GM12873 (cell line): Measurements from ENCODE around the gene SIRPD.

Experiments
- TF ChIP-seq, protein P1 (sequence below): IDR thresholded peaks from 2 replicates; pipeline ENCODE4 v1.5.1; 2012; ENCODE audit warnings: low read depth, mild to moderate bottlenecking, moderate library complexity, low read length, control low read depth; ENCODE audit not compliant: insufficient read depth; ENCODE audit errors: missing control alignments

The SIRPD gene

DNA sequence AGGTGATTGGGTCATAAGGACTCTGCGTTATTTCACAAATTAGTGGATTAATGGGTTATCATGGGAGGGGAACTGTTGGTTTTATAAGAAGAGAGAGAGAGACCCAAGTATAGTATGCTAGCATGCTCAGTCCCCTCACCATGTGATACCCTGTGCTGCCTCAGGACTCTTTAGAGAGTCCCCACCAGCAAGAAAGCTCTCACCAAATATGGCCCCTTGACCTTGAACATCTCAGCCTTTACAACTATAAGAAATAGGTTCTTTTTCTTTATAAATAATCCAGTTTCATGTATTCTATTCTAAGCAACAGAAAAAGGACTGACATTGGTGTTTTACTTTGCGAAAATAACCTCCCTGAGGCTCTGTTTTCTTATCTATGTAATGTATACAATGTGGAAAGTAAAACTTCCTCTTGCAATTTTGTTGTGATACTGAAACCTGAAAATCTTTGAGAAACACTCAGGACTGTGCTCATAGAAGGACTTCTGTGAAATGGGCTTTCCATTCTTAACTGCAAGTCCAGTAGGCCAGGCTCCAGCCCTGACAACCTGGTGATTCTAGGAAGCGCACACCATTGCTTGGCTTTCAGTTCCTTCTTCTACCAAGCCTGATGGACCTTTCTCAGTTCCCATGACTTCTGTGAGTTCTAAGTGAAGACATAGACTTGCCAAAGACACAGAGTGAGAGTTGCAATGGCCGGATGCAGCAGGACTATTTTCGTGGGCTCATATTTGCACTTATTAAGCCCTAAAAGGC lies 21.9 kb downstream of the SIRPD start:
- TF ChIP-seq, protein P1, sequence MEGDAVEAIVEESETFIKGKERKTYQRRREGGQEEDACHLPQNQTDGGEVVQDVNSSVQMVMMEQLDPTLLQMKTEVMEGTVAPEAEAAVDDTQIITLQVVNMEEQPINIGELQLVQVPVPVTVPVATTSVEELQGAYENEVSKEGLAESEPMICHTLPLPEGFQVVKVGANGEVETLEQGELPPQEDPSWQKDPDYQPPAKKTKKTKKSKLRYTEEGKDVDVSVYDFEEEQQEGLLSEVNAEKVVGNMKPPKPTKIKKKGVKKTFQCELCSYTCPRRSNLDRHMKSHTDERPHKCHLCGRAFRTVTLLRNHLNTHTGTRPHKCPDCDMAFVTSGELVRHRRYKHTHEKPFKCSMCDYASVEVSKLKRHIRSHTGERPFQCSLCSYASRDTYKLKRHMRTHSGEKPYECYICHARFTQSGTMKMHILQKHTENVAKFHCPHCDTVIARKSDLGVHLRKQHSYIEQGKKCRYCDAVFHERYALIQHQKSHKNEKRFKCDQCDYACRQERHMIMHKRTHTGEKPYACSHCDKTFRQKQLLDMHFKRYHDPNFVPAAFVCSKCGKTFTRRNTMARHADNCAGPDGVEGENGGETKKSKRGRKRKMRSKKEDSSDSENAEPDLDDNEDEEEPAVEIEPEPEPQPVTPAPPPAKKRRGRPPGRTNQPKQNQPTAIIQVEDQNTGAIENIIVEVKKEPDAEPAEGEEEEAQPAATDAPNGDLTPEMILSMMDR: no peak

GRCh38 chr20:1534526-1534925 lies 23.0 kb downstream of the SIRPD start:
- TF ChIP-seq, protein P1: no peak

DNA sequence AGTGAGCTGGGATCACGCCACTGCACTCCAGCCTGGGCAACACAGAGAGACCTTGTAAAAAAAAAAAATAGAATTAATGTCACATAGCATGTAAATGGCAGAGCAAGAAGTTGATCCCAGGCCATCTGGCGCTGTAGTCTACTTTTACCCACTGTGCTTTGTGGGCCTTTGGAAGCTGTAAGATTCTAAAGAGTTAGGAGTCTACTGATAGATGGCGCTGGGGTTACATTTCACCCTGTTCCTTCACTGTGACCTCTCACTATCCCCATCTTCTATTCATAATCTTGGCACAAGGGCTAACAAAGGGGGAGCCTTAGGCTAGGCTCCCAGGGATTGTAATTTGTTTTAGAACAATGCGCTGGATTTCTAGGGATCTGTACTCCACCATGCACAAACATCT lies 24.4 kb downstream of the SIRPD start:
- TF ChIP-seq, protein P1: no peak

DNA sequence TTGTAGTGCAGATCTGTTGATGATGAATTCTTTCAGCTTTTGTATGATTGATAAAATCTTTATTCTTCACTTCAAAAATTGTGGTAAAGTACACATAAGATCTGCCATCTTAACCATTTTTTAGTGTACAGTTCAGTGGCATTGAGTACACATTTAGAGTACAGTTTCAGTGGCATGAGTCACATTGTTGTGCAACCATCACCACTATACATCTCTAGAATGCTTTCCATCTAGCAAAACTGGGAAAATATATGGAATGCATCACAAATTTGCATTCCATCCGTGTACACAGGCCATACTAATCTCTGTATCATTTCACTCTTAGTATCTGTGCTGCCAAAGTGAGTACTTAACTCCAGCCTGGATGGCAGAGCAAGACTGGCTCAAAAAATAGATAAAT lies 28.7 kb downstream of the SIRPD start:
- TF ChIP-seq, protein P1: no peak

GRCh38 chr20:1527923-1528322 lies 29.6 kb downstream of the SIRPD start:
- TF ChIP-seq, protein P1: no peak

DNA sequence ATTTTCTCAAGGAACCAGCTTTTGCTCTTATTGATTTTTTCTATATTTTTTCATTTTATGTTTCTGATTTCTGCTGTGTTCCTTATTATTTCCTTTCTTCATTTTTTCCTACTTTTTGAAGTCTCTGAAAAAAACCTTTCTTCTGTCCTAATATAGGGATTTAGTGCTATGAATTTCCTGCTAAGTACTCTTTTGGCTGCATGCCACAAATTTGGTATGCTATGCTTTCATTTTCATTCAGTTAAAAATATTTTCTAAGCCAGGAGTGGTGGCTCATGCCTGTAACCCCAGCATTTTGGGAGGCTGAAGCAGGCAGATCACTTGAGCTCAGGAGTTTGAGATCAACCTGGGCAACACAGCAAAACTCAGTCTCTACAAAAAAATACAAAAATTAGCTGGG lies 30.6 kb downstream of the SIRPD start:
- TF ChIP-seq, protein P1: no peak

DNA sequence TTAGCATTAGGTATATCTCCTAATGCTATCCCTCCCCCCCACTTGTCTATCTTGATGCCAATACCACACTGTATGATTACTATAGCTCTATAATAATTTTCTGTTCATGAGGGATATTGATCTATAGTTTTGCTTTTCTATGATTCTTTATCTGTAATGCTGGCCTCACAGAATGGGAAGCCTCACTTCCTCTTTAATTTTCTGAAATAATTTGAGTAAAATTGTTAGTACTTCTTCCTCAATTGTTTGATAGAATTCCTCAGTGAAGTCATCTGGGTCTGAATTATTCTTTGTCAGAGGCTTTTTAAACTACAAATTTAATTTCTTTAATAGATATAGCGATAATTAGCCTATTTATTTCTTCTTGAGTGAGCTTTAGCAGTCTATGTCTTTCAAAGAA lies 31.2 kb downstream of the SIRPD start:
- TF ChIP-seq, protein P1: no peak
